CD14-positive monocyte (primary cell): Measurements from ENCODE around the gene RDH8. TPM values are rescaled to one million over a fixed set of nuclear protein-coding genes. Genes with fewer than 3 reads are reported as not detected.

ENCODE experiments used
- DNase-seq, 3 donors: peaks; one replicate each; pipeline ENCODE4 v3.0.0-alpha.2; 2011 to 2022
- H2AFZ ChIP-seq: 2 replicates; pipeline ENCODE4 v1.6.0; 2012; ENCODE audit warnings: mild to moderate bottlenecking, low read depth, low read length, inconsistent platforms; ENCODE audit not compliant: insufficient read depth, poor library complexity, severe bottlenecking
- H3K27ac ChIP-seq, 2 donors: 1 replicate in 1 of 2; 2 replicates in 1 of 2; pipeline ENCODE4 v1.5.1; 2012 to 2013; ENCODE audit warnings: low read length in 2 of 2, control low read depth in 1 of 2, inconsistent platforms in 1 of 2, low read depth in 1 of 2, mild to moderate bottlenecking in 1 of 2
- H3K27me3 ChIP-seq, 2 donors: one replicate each; pipeline versions ENCODE4 v1.6.0 to v1.6.1; 2011 to 2013; ENCODE audit warnings: low read length in 2 of 2; ENCODE audit not compliant: control insufficient read depth in 2 of 2, insufficient read depth in 2 of 2
- H3K36me3 ChIP-seq, 2 donors: replicated peaks in 1 of 2; 1 replicate in 1 of 2; 2 replicates in 1 of 2; pipeline versions ENCODE4 v1.5.1 to v1.6.1; 2012 to 2013; ENCODE audit warnings: low read length in 2 of 2, control low read depth in 1 of 2, inconsistent platforms in 1 of 2, mild to moderate bottlenecking in 1 of 2; ENCODE audit not compliant: insufficient read depth in 2 of 2, control insufficient read depth in 1 of 2
- H3K4me1 ChIP-seq, 2 donors: 1 replicate in 1 of 2; 2 replicates in 1 of 2; pipeline versions ENCODE4 v1.5.1 to v1.6.1; 2012 to 2013; ENCODE audit warnings: low read length in 2 of 2, control low read depth in 1 of 2, inconsistent platforms in 1 of 2, mild to moderate bottlenecking in 1 of 2, moderate library complexity in 1 of 2; ENCODE audit not compliant: insufficient read depth in 2 of 2, control insufficient read depth in 1 of 2
- H3K4me2 ChIP-seq: replicated peaks from 2 replicates; pipeline ENCODE3; 2012; ENCODE audit warnings: low read length, moderate library complexity, mild to moderate bottlenecking; ENCODE audit not compliant: poor library complexity, severe bottlenecking; ENCODE audit errors: extremely low read depth
- H3K4me3 ChIP-seq, 3 experiments: fragments of 200-600 bp in 1 of 3; sonication (generic) in 1 of 3; replicated peaks in 1 of 3; 1 replicate in 2 of 3; 2 replicates in 1 of 3; pipeline ENCODE4 v1.5.1; 2011 to 2013; ENCODE audit warnings: low read length in 3 of 3, mild to moderate bottlenecking in 3 of 3, control low read depth in 2 of 3, low read depth in 2 of 3, inconsistent platforms in 1 of 3, moderate library complexity in 1 of 3
- H3K79me2 ChIP-seq: 2 replicates; pipeline ENCODE4 v1.6.0; 2012; ENCODE audit warnings: mild to moderate bottlenecking, control low read depth, inconsistent platforms, low read length, moderate library complexity; ENCODE audit not compliant: insufficient read depth
- H3K9ac ChIP-seq: 2 replicates; pipeline ENCODE4 v1.6.0; 2017; ENCODE audit warnings: low read length, mild to moderate bottlenecking; ENCODE audit not compliant: insufficient read depth, poor library complexity, severe bottlenecking
- H3K9me3 ChIP-seq, 2 donors: replicated peaks in 1 of 2; 1 replicate in 1 of 2; 2 replicates in 1 of 2; pipeline versions ENCODE4 v1.5.1 to v1.6.1; 2012 to 2013; ENCODE audit warnings: low read length in 2 of 2, control low read depth in 1 of 2; ENCODE audit not compliant: control insufficient read depth in 1 of 2, insufficient read depth in 1 of 2
- H4K20me1 ChIP-seq: 2 replicates; pipeline ENCODE4 v1.6.0; 2012; ENCODE audit warnings: mild to moderate bottlenecking, low read length, control low read depth, moderate library complexity; ENCODE audit not compliant: insufficient read depth
- H3K27ac Mint-ChIP-seq, 7 donors: one replicate each; pipeline ENCODE4 v1.8.0; 2020; ENCODE audit warnings: mild to moderate bottlenecking in 7 of 7, mixed read lengths in 7 of 7, moderate library complexity in 6 of 7, inconsistent platforms in 2 of 7
- H3K27me3 Mint-ChIP-seq, 3 donors: one replicate each; pipeline ENCODE4 v1.8.0; 2021 to 2022; ENCODE audit warnings: low read depth in 3 of 3, mild to moderate bottlenecking in 3 of 3, mixed read lengths in 3 of 3, moderate library complexity in 3 of 3, inconsistent platforms in 1 of 3
- H3K36me3 Mint-ChIP-seq, 2 donors: one replicate each; pipeline ENCODE4 v1.8.0; 2020; ENCODE audit warnings: mixed read lengths in 2 of 2, inconsistent platforms in 1 of 2, mild to moderate bottlenecking in 1 of 2
- H3K4me1 Mint-ChIP-seq: one replicate; pipeline ENCODE4 v1.8.0; 2020; ENCODE audit warnings: mild to moderate bottlenecking, mixed read lengths
- H3K4me3 Mint-ChIP-seq, 2 donors: one replicate each; pipeline ENCODE4 v1.8.0; 2020; ENCODE audit warnings: mild to moderate bottlenecking in 2 of 2, mixed read lengths in 2 of 2, moderate library complexity in 1 of 2
- H3K9me3 Mint-ChIP-seq, 7 donors: one replicate each; pipeline ENCODE4 v1.8.0; 2020 to 2022; ENCODE audit warnings: mixed read lengths in 7 of 7, mild to moderate bottlenecking in 6 of 7, moderate library complexity in 6 of 7, inconsistent platforms in 2 of 7
- WGBS: methylation state at CpG from one replicate; pipeline ENCODE4 v1.1.5; 2013; ENCODE audit warnings: missing lambda C conversion rate; ENCODE audit not compliant: insufficient coverage; 5-methylcytosine and 5-hydroxymethylcytosine counted together
- intact Hi-C, 2 donors: fragments of 100-400 bp; cut with micrococcal nuclease; formaldehyde crosslinking; loops; one replicate each; pipeline versions ENCODE4 v1.15.0 to v1.15.1; 2023
- polyA plus RNA-seq, 3 donors: library from polyadenylated mRNA; depleted of rRNA in 1 of 3; unstranded in 2 of 3; stranded (reverse) in 1 of 3; fragments of 300-500 nt in 2 of 3; fragments of >200 nt in 1 of 3; fragmentation: Illumina TruSeq in 2 of 3; gene quantifications; 1 replicate in 2 of 3; 2 replicates in 1 of 3; pipeline ENCODE4 v1.2.3, GENCODE V29; 2012 to 2021
- TF ChIP-seq, protein P1 (sequence below): fragments of 200-600 bp; IDR thresholded peaks from one replicate; pipeline ENCODE4 v1.8.0; 2022; ENCODE audit warnings: antibody characterized with exemption, mild to moderate bottlenecking

The RDH8 gene
- polyA plus RNA-seq, 3 donors, result not detected

DNA sequence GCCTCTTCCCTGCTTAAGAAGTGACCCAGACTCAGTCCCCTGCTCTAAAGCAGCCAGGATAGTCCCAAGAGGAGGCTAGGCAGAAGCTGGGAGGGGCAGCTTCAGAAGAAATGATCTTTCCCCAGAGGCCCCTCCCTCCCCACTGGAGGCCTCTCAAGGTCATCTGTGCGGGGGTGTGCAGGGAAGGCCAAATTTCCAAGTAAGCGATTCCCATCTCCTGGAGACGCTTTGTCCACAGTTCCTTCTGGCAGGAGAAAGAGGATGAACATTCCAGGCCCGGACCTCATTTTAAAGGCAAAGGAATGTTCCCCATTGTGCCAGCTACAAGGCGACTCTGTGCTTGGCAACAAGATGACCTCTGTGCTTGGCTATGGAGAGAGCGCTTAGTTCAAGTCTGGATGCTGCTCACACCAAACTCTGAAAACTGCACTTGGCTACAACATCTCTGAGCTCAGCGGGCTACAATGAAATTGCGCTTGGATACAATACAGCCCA lies 26.4 kb upstream of the RDH8 start:
- Histone ChIP-seq H3K4me3 (no peak overlapping the region), H3K9ac (no peak overlapping the region), H3K4me1 (no peaks in the 10 kb centered on the region), H3K9me3 (no peaks in the 10 kb centered on the region), H3K36me3 (no peaks in the 10 kb centered on the region), H2AFZ (no peak overlapping the region), H4K20me1 (no peaks in the 10 kb centered on the region), H3K4me2 (no peak overlapping the region), H3K27ac (no peak overlapping the region), H3K79me2 (no peaks in the 10 kb centered on the region), H3K27me3 (no peaks in the 10 kb centered on the region)
- intact Hi-C loops, result no loop called here
- Mint-ChIP-seq H3K4me3 (no peak overlapping the region), H3K9me3 (peaks cover 0 to 2% (median 0%) of the 10 kb centered on the region in 7 donors), H3K36me3 (no peaks in the 10 kb centered on the region), H3K4me1 (no peaks in the 10 kb centered on the region), H3K27me3 (peaks cover 2 to 15% (median 13%) of the 10 kb centered on the region in 3 donors), H3K27ac (no peak overlapping the region)
- TF ChIP-seq, protein P1, sequence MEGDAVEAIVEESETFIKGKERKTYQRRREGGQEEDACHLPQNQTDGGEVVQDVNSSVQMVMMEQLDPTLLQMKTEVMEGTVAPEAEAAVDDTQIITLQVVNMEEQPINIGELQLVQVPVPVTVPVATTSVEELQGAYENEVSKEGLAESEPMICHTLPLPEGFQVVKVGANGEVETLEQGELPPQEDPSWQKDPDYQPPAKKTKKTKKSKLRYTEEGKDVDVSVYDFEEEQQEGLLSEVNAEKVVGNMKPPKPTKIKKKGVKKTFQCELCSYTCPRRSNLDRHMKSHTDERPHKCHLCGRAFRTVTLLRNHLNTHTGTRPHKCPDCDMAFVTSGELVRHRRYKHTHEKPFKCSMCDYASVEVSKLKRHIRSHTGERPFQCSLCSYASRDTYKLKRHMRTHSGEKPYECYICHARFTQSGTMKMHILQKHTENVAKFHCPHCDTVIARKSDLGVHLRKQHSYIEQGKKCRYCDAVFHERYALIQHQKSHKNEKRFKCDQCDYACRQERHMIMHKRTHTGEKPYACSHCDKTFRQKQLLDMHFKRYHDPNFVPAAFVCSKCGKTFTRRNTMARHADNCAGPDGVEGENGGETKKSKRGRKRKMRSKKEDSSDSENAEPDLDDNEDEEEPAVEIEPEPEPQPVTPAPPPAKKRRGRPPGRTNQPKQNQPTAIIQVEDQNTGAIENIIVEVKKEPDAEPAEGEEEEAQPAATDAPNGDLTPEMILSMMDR, result no peak
- no peak for DNase-seq
- 78% methylated on average over 7 of the region's 8 CpGs for WGBS

DNA sequence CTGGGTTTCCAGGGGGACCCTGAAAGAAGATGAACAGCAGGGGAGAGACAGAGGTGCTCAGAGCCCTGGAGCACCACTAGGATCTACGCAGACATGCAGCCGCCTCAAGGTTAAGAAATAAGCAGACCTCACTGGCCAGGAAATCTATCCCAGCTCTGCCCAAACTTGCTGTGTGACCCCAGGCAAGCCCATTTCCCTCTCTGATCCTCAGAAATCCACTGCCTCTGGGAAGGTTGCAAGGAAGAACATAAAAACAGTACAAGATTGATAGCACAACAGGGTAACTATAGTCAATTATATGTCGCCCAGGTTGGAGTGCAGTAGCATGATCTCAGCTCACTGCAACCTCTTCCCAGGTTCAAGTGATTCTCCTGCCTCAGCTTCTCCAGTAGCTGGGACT lies 23.8 kb upstream of the RDH8 start:
- no peak overlapping the region for H3K4me2 ChIP-seq
- no peak for DNase-seq
- H3K9me3 ChIP-seq, result no peaks in the 10 kb centered on the region
- H3K27me3 Mint-ChIP-seq, result peaks cover 5 to 12% (median 10%) of the 10 kb centered on the region in 3 donors
- H3K4me3 ChIP-seq, result no peak overlapping the region
- no peaks in the 10 kb centered on the region for H4K20me1 ChIP-seq
- H3K36me3 ChIP-seq, result no peaks in the 10 kb centered on the region
- TF ChIP-seq, protein P1, result no peak
- no peak overlapping the region for H2AFZ ChIP-seq
- intact Hi-C loops, result no loop called here
- no peaks in the 10 kb centered on the region for H3K79me2 ChIP-seq
- no peaks in the 10 kb centered on the region for H3K27me3 ChIP-seq
- H3K27ac Mint-ChIP-seq, result peak overlapping the region in 1 of 7 donors; percentile 4
- no peak overlapping the region for H3K9ac ChIP-seq
- 94% methylated on average over 3 of the region's 3 CpGs for WGBS
- peaks cover 0 to 1% (median 0%) of the 10 kb centered on the region in 7 donors for H3K9me3 Mint-ChIP-seq
- no peaks in the 10 kb centered on the region for H3K4me1 ChIP-seq
- no peaks in the 10 kb centered on the region for H3K4me1 Mint-ChIP-seq
- H3K4me3 Mint-ChIP-seq, result peak overlapping the region in 1 of 2 donors; percentile 31
- no peak overlapping the region for H3K27ac ChIP-seq
- H3K36me3 Mint-ChIP-seq, result no peaks in the 10 kb centered on the region
